Skeletal muscle tissue (tissue), 4 donors: ENCODE measurements around the gene ZSCAN10. TPM values are rescaled to one million over a fixed set of nuclear protein-coding genes. Genes with fewer than 3 reads are reported as not detected.
A peak's percentile ranks its signal among the peaks of the same experiment; 100 is the strongest.

Experiments
- H3K27ac ChIP-seq: one replicate; pipeline ENCODE4 v1.7.0; 2013; ENCODE audit warnings: mild to moderate bottlenecking, low read depth, low read length, inconsistent platforms
- H3K27me3 ChIP-seq, 3 donors: one replicate each; pipeline ENCODE4 v1.7.0; 2013; ENCODE audit warnings: low read length in 3 of 3; ENCODE audit not compliant: control insufficient read depth in 3 of 3, insufficient read depth in 3 of 3
- H3K36me3 ChIP-seq, 3 donors: one replicate each; pipeline ENCODE4 v1.7.0; 2013; ENCODE audit warnings: low read length in 3 of 3; ENCODE audit not compliant: control insufficient read depth in 3 of 3, insufficient read depth in 3 of 3
- H3K4me1 ChIP-seq, 3 donors: one replicate each; pipeline ENCODE4 v1.7.0; 2013; ENCODE audit warnings: low read length in 3 of 3, mild to moderate bottlenecking in 3 of 3; ENCODE audit not compliant: control insufficient read depth in 3 of 3, insufficient read depth in 3 of 3
- H3K4me3 ChIP-seq, 3 donors: one replicate each; pipeline ENCODE4 v1.7.0; 2013; ENCODE audit warnings: low read length in 3 of 3
- H3K9ac ChIP-seq, 3 donors: one replicate each; pipeline ENCODE4 v1.7.0; 2013; ENCODE audit warnings: low read length in 3 of 3, mild to moderate bottlenecking in 3 of 3, moderate library complexity in 2 of 3, low read depth in 1 of 3
- H3K9me3 ChIP-seq, 3 donors: one replicate each; pipeline ENCODE4 v1.7.0; 2013; ENCODE audit warnings: low read length in 3 of 3; ENCODE audit not compliant: control insufficient read depth in 3 of 3
- total RNA-seq: library from RNA; depleted of rRNA; stranded (reverse); fragments of >200 nt; gene quantifications from one replicate; pipeline ENCODE4 v1.2.3, GENCODE V29; 2014
- donor health status: Osteomylitis.

ZSCAN10 gene
- total RNA-seq, 1 donor from 2014 or later = not detected

DNA sequence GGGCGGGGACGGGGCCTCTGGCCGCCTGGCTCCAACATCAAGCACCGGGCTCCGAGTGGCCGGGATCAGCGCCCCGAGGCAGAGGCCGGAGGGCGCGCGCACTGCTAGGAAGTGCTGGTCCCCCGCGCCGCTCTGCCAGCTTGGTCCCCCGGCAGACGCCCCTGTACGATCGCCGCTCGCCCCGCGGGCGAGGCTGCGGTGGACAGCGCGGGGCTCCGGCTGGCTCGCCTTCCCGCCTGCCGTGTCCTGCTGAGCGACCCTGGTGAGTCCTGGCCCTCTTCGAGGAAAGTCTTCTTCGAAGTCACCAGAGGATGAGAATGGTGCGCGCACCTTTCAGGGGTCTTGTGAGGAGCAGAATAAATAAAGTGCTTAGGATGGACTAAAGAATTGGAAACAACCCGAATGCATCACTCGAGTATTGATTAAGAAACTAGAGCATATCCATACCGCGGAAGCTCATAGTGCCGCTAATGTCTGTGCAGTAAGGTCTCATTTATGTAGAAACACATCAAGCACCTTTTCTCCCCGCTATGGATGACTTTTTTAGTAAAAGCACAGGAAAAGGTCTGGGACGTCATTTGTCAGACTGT is 36.1 kb upstream of the ZSCAN10 start:
- peak overlapping the region; percentile 86 to 99 (median 91) for H3K9ac ChIP-seq
- H3K27ac ChIP-seq = peak overlapping the region; percentile 80
- H3K36me3 ChIP-seq = peaks cover 11 to 20% (median 13%) of the 10 kb centered on the region in 3 donors
- H3K27me3 ChIP-seq = no peaks in the 10 kb centered on the region
- H3K9me3 ChIP-seq = no peaks in the 10 kb centered on the region
- peaks cover 26 to 50% (median 42%) of the 10 kb centered on the region in 3 donors for H3K4me1 ChIP-seq
- H3K4me3 ChIP-seq = peak overlapping the region; percentile 83 to 92 (median 90)

GRCh38 chr16:3134338-3135125 is 35.4 kb upstream of the ZSCAN10 start, which contains the start of gene ZNF213:
ZNF213 (plus strand) TSS chr16:3135029; CDS start chr16:3137281, 2,252 bp downstream.
- peak within 1 kb of the TSS; percentile 92 to 97 (median 96) for H3K4me3 ChIP-seq
- no peaks in the 10 kb centered on the region for H3K9me3 ChIP-seq
- H3K27me3 ChIP-seq = no peaks in the 10 kb centered on the region
- H3K36me3 ChIP-seq = peaks cover 11 to 20% (median 13%) of the 10 kb centered on the region in 3 donors
- peaks cover 31 to 56% (median 49%) of the 10 kb centered on the region in 3 donors for H3K4me1 ChIP-seq
- peak within 1 kb of the TSS; percentile 89 for H3K27ac ChIP-seq
- H3K9ac ChIP-seq = peak within 1 kb of the TSS; percentile 97 to 99 (median 97)

DNA sequence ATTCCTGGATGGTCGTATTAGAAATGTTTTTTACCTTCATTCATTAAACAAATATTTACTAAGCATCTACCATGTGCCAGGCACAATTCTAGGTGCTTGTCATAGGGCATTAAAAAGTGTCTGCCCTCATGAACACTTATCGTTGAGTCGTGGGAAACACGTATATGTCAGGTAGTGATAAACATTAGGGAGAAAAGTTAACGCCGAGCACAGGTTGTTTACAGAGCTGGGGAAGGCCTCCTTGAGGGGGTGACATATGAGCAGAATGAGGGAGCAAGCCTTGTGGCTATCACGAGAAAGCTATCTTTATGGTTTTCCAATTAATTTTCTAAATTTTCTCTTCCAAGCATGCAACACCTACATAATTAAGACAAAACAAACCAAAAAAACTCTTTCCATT is 34.8 kb upstream of the ZSCAN10 start:
- peaks cover 7 to 15% (median 13%) of the 10 kb centered on the region in 3 donors for H3K36me3 ChIP-seq

GRCh38 chr16:3131755-3132377 is 32.8 kb upstream of the ZSCAN10 start:
- Histone ChIP-seq H3K27ac (no peak overlapping the region), H3K4me3 (no peak overlapping the region), H3K4me1 (peaks cover 37 to 43% (median 39%) of the 10 kb centered on the region in 3 donors), H3K9ac (no peak overlapping the region), H3K9me3 (no peaks in the 10 kb centered on the region), H3K36me3 (peaks cover 3 to 13% (median 7%) of the 10 kb centered on the region in 3 donors), H3K27me3 (no peaks in the 10 kb centered on the region)

More for the DNA sequence above, 34.8 kb upstream of the ZSCAN10 start:
- Histone ChIP-seq H3K27me3 (no peaks in the 10 kb centered on the region), H3K4me3 (peak overlapping the region; percentile 86 to 97 (median 96)), H3K9ac (peak overlapping the region; percentile 91 to 97 (median 97)), H3K27ac (peak overlapping the region; percentile 89), H3K4me1 (peaks cover 37 to 56% (median 49%) of the 10 kb centered on the region in 3 donors), H3K9me3 (no peaks in the 10 kb centered on the region)

DNA sequence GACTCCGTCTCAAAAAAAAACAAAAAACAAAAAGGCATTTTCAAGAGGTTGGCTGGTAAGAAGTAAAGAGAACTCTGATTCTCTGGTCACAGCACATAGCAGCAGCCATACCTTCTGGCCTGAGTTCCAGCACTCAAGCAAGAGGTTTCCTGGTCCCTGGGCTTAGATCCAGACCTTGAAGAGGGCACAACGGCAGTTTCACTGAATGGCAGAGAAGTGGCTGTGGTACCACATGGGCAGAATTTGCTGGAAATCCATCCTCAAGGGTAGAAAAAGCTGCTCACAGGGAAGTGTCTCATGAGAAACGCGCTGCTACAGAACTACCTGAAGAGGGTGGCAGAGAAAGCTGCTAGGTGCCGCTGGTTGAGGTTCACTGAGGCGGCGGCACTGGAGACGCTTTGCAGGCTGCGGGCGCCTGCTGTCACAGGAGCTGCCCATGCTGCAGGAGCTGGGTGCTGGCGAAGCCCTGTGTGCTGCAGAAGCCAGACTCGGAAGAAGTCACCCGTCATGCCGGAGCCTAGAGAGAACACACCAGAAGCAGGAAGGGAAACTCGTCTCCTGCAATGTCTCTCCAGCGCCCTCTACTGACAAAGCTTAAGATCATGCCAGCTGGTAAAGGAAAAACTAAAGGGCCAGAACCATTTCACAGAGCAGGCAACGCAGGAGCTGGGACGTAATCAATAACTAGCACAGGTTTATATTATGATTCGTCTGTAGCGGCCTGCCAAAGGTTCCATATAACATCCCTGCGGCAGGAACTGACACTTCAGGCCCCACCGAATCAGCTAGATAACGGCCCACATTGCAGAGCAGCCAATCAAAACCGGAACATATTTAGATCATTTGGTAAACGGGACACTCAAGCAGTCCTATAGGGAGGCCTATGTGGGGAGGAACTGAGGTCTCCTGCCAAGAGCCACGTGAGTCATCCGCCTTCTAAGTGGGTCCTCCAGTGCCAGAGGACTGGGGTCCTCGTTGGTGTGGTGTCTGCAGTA is 30.3 kb upstream of the ZSCAN10 start:
- H3K27me3 ChIP-seq = no peaks in the 10 kb centered on the region
- peak overlapping the region; percentile 47 to 84 (median 82) for H3K9ac ChIP-seq

DNA sequence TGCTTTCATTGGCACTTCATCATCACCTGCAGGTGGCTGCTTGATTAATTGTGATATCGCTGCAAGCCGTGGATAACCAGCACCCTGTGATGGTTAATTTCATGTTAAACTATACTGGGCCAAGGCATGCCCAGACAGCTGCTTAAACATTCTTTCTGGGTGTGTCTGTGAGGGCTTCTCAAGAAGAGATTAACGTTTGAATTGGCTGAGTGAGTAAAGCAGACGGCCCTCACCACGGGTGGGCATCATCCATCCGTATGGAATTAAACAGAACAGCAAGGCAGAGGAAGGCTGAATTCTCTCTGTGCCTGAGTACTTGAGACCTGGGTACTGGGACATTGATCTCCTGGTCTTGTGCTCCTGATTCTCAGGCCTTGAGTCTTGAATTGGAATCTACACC is 28.7 kb upstream of the ZSCAN10 start:
- peaks cover 32 to 48% (median 42%) of the 10 kb centered on the region in 3 donors for H3K4me1 ChIP-seq
- peaks cover 10 to 15% (median 13%) of the 10 kb centered on the region in 3 donors for H3K36me3 ChIP-seq
- H3K27ac ChIP-seq = no peak overlapping the region
- H3K9me3 ChIP-seq = no peaks in the 10 kb centered on the region
- no peaks in the 10 kb centered on the region for H3K27me3 ChIP-seq
- no peak overlapping the region for H3K9ac ChIP-seq
- no peak overlapping the region for H3K4me3 ChIP-seq

More for the DNA sequence above, 30.3 kb upstream of the ZSCAN10 start:
- Histone ChIP-seq H3K27ac (no peak overlapping the region), H3K9me3 (no peaks in the 10 kb centered on the region), H3K4me3 (peak overlapping the region; percentile 66 to 80 (median 73)), H3K4me1 (peaks cover 36 to 42% (median 40%) of the 10 kb centered on the region in 3 donors), H3K36me3 (peaks cover 11 to 15% (median 13%) of the 10 kb centered on the region in 3 donors)

GRCh38 chr16:3123986-3124886 is 25.1 kb upstream of the ZSCAN10 start:
- peak overlapping the region; percentile 32 for H3K27ac ChIP-seq
- H3K4me3 ChIP-seq = peak overlapping the region; percentile 76 to 90 (median 88)
- H3K36me3 ChIP-seq = peaks cover 14 to 19% (median 14%) of the 10 kb centered on the region in 3 donors
- peaks cover 33 to 40% (median 36%) of the 10 kb centered on the region in 3 donors for H3K4me1 ChIP-seq
- H3K9me3 ChIP-seq = no peaks in the 10 kb centered on the region
- H3K9ac ChIP-seq = peak overlapping the region; percentile 74 to 79 (median 79)
- H3K27me3 ChIP-seq = no peaks in the 10 kb centered on the region

GRCh38 chr16:3122926-3123570 is 24.0 kb upstream of the ZSCAN10 start:
- Histone ChIP-seq H3K9me3 (no peaks in the 10 kb centered on the region), H3K36me3 (peaks cover 14 to 19% (median 15%) of the 10 kb centered on the region in 3 donors), H3K9ac (peak overlapping the region in 1 of 3 donors; percentile 79), H3K4me1 (peaks cover 26 to 30% (median 26%) of the 10 kb centered on the region in 3 donors), H3K4me3 (peak overlapping the region in 1 of 3 donors; percentile 23), H3K27me3 (no peaks in the 10 kb centered on the region), H3K27ac (no peak overlapping the region)
